Measurements from ENCODE around the gene CYTH3. TPM values are rescaled to one million over a fixed set of nuclear protein-coding genes. Genes with fewer than 3 reads are reported as not detected.

The CYTH3 gene
- total and polyA plus RNA-seq, 2 of the 8 experiments (the other 6 are each of a cell fraction or from before 2014, with no cell fraction given) = 10.3 to 11.9 TPM

DNA sequence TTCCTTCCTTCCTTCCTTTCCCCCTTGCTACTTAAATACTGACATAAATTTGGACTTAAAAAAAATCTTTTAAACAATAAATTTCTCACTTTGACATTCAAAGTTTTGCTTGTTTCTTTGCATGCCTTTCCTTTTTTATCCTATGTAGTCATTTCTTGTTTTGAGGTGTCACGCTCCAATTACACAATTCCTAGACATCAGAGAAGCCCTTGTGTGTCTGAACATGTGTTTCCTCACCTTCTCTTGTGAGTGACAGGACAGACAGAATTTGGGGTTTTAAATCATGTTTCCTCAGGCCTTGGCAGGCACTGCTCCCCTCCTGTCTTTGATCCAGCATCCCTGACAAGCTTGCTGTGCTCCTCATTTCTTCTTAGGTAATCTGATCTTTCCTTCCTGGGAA is 91.3 kb downstream of the CYTH3 start (continued):
- TF ChIP-seq, protein P1, sequence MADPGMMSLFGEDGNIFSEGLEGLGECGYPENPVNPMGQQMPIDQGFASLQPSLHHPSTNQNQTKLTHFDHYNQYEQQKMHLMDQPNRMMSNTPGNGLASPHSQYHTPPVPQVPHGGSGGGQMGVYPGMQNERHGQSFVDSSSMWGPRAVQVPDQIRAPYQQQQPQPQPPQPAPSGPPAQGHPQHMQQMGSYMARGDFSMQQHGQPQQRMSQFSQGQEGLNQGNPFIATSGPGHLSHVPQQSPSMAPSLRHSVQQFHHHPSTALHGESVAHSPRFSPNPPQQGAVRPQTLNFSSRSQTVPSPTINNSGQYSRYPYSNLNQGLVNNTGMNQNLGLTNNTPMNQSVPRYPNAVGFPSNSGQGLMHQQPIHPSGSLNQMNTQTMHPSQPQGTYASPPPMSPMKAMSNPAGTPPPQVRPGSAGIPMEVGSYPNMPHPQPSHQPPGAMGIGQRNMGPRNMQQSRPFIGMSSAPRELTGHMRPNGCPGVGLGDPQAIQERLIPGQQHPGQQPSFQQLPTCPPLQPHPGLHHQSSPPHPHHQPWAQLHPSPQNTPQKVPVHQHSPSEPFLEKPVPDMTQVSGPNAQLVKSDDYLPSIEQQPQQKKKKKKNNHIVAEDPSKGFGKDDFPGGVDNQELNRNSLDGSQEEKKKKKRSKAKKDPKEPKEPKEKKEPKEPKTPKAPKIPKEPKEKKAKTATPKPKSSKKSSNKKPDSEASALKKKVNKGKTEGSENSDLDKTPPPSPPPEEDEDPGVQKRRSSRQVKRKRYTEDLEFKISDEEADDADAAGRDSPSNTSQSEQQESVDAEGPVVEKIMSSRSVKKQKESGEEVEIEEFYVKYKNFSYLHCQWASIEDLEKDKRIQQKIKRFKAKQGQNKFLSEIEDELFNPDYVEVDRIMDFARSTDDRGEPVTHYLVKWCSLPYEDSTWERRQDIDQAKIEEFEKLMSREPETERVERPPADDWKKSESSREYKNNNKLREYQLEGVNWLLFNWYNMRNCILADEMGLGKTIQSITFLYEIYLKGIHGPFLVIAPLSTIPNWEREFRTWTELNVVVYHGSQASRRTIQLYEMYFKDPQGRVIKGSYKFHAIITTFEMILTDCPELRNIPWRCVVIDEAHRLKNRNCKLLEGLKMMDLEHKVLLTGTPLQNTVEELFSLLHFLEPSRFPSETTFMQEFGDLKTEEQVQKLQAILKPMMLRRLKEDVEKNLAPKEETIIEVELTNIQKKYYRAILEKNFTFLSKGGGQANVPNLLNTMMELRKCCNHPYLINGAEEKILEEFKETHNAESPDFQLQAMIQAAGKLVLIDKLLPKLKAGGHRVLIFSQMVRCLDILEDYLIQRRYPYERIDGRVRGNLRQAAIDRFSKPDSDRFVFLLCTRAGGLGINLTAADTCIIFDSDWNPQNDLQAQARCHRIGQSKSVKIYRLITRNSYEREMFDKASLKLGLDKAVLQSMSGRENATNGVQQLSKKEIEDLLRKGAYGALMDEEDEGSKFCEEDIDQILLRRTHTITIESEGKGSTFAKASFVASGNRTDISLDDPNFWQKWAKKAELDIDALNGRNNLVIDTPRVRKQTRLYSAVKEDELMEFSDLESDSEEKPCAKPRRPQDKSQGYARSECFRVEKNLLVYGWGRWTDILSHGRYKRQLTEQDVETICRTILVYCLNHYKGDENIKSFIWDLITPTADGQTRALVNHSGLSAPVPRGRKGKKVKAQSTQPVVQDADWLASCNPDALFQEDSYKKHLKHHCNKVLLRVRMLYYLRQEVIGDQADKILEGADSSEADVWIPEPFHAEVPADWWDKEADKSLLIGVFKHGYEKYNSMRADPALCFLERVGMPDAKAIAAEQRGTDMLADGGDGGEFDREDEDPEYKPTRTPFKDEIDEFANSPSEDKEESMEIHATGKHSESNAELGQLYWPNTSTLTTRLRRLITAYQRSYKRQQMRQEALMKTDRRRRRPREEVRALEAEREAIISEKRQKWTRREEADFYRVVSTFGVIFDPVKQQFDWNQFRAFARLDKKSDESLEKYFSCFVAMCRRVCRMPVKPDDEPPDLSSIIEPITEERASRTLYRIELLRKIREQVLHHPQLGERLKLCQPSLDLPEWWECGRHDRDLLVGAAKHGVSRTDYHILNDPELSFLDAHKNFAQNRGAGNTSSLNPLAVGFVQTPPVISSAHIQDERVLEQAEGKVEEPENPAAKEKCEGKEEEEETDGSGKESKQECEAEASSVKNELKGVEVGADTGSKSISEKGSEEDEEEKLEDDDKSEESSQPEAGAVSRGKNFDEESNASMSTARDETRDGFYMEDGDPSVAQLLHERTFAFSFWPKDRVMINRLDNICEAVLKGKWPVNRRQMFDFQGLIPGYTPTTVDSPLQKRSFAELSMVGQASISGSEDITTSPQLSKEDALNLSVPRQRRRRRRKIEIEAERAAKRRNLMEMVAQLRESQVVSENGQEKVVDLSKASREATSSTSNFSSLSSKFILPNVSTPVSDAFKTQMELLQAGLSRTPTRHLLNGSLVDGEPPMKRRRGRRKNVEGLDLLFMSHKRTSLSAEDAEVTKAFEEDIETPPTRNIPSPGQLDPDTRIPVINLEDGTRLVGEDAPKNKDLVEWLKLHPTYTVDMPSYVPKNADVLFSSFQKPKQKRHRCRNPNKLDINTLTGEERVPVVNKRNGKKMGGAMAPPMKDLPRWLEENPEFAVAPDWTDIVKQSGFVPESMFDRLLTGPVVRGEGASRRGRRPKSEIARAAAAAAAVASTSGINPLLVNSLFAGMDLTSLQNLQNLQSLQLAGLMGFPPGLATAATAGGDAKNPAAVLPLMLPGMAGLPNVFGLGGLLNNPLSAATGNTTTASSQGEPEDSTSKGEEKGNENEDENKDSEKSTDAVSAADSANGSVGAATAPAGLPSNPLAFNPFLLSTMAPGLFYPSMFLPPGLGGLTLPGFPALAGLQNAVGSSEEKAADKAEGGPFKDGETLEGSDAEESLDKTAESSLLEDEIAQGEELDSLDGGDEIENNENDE (IDR thresholded peaks at IDR 0.05; ENCODE audit: insufficient replicate concordance, low read length) = no peak
- TF ChIP-seq SUZ12 (IDR thresholded peaks at IDR 0.05; ENCODE audit: low read length) (no peak), NRF1 (IDR thresholded peaks at IDR 0.05; ENCODE audit: low read depth, low read length) (no peak), CEBPB (IDR thresholded peaks at IDR 0.05; ENCODE audit: low read depth, low read length) (no peak), POLR2A (IDR thresholded peaks at IDR 0.05; ENCODE audit: control extremely low read depth in 1 of 2, low read depth in 2 of 2, low read length in 2 of 2) (no peak)
- TF ChIP-seq, protein P2, sequence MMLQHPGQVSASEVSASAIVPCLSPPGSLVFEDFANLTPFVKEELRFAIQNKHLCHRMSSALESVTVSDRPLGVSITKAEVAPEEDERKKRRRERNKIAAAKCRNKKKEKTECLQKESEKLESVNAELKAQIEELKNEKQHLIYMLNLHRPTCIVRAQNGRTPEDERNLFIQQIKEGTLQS (IDR thresholded peaks at IDR 0.05; ENCODE audit: insufficient read depth, low read depth, low read length) = no peak

All from H1 (cell line).